GM13977 (cell line): ENCODE data around the gene WDR17.

ENCODE experiments used
- DNase-seq: peaks from one replicate; pipeline ENCODE4 v3.0.0; 2012; ENCODE audit warnings: low spot score
- in situ Hi-C: fragments of 300-500 bp; cut with MboI; formaldehyde crosslinking; loops from one replicate; pipeline ENCODE4 v1.12.0; 2022; ENCODE audit warnings: low sequenced_read_pairs, low pct_unique_long_range_greater_than_20kb, mixed read lengths, inconsistent platforms; ENCODE audit not compliant: unreplicated experiment
- TF ChIP-seq, protein P1 (sequence below): IDR thresholded peaks from 2 replicates; pipeline ENCODE4 v1.5.1; 2012; ENCODE audit warnings: mild to moderate bottlenecking, control low read depth; ENCODE audit not compliant: insufficient read depth; ENCODE audit errors: extremely low read depth, missing control alignments

The WDR17 gene

DNA sequence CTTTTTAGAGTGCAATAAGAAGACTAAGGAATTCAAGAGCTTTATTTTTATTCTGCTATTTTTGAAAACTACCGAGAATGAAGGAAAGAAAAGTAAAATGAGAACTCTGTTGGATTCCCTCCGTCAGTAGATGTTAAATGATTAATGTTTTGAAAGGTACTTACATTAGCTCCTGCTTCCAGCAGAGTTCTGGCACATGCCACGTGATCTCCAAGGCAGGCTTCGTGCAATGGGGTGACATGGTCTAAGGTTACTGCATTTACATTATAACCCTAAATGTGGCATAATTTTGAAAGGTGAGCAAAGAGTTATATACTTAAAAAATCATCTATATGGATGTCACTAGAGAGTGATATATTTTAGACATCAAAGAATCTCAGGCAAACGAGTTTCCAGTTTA, 156.5 kb downstream of the WDR17 start:
- TF ChIP-seq, protein P1, sequence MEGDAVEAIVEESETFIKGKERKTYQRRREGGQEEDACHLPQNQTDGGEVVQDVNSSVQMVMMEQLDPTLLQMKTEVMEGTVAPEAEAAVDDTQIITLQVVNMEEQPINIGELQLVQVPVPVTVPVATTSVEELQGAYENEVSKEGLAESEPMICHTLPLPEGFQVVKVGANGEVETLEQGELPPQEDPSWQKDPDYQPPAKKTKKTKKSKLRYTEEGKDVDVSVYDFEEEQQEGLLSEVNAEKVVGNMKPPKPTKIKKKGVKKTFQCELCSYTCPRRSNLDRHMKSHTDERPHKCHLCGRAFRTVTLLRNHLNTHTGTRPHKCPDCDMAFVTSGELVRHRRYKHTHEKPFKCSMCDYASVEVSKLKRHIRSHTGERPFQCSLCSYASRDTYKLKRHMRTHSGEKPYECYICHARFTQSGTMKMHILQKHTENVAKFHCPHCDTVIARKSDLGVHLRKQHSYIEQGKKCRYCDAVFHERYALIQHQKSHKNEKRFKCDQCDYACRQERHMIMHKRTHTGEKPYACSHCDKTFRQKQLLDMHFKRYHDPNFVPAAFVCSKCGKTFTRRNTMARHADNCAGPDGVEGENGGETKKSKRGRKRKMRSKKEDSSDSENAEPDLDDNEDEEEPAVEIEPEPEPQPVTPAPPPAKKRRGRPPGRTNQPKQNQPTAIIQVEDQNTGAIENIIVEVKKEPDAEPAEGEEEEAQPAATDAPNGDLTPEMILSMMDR, result no peak
- DNase-seq, result no peak
- in situ Hi-C loops, result no loop called here

DNA sequence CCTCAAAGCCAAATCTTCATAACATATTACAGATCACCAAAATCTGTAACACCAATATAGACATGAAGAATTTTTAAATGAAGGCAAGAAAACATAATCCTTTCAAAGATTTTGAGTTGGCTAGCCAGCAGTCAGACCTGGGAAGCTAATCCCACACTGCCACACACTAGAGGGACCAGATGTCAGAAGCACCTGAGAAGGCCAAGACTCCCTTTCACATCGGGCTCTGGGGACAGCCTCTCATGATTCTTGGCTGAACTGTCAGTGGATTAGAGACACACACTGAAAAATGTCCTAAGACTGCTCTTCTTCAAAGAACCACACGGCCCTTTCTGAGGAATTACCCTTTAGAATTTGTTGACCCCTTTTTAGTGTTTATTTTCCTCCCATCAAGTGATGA, 157.9 kb downstream of the WDR17 start:
- in situ Hi-C loops, result no loop called here
- DNase-seq, result no peak
- TF ChIP-seq, protein P1, result no peak

- TF ChIP-seq, protein P1, result no peak
- in situ Hi-C loops, result no loop called here
- DNase-seq, result no peak
Observed at GRCh38 chr4:176226736-176227135, 161.1 kb downstream of the WDR17 start.

DNA sequence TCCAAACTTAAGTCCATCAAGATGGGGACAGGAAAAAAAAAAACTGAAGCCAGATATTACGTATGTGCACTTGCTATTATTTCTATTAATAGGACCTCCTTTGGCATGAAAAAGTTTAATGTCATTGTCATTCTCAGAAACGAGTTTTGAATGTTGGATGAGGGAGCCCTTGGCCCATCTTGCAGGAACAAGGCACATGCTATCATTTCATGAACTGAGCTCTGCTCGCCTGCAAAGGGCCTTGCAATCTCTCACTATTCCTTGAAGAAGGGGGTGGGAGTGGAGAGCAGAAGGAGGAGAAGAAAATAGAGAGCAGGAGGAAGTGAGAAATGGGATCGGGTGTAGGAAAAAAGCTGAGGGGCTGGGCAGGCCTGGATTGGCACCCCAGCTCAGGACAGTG, 164.0 kb downstream of the WDR17 start:
- in situ Hi-C loops, result no loop called here
- TF ChIP-seq, protein P1, result no peak

More for the DNA sequence above, 164.0 kb downstream of the WDR17 start:
- no peak for DNase-seq
